Stimulated activated CD8-positive, alpha-beta memory T cell treated with anti-CD3 and anti-CD28 coated beads, Interleukin-2, amount 100 ng/mL, for 1 hour (primary cell): ENCODE results near the gene POTEF.
"Not testable (repeated sequence)": the region's sequence is repeated elsewhere in the genome, so short reads cannot be mapped to it uniquely, and the experiment has no call there.

Experiments used
- DNase-seq, 2 donors: peaks; one replicate each; pipeline ENCODE4 v3.0.0-alpha.2; 2020; ENCODE audit warnings: low read depth in 2 of 2

The POTEF gene

DNA sequence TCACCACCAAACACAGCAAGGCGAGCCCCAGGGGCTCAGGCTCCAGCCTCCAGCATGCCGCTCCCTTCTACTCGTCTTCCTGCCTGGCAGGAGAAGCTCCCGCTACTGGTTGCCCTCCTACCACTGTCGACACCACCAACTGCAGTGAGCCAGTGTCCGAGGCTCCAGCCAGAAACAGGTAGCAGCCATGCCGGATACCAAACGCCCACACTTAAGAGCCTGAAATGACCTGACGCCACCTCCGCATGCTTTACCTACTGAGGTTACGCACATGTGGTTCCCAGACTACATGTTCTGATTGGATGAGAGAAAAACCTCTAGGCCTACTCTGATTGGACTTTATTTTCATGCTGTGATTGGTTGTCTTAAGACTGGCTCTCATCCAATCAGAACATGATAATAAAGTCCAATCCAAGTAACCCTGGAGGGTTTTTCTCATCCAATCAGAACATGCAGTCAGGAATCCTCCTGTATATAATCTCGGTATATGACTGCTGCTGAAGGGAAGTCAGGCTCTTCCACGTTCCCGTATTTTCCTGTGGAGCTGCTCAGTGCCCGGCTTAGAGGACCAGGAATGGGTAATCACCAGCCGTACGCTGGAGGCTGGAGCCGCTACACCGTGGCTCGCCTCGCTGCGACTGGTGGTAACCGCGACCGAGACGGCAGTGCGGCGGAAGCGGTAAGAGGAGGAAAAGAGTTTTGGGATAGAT, at the start of gene POTEF:
Gene POTEF (minus strand): TSS at position 103 of the 710 bp plus-strand sequence. CDS start 8,707 bp downstream, outside the sequence.
- not testable (repeated sequence) for DNase-seq

DNA sequence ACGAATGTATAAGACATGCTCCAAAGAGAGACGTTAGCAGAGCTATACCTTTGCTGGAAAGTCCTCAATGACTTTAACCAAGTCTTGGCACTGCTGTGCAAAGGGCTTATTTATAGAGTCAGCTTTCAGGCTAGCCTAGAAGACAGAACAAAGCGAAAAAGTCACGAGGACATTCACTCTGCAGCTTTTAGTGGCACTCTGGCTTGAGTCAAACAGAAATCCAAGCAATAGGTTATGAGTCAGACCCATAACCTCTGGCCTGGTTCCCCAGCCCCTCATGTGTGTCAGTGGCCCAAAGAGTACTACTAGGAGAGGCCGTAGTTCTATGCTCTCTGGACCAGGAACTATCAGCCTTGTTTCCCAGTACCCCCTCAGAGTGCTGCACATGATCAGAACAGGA, 45.8 kb upstream of the POTEF start:
- DNase-seq = not testable (repeated sequence)

DNA sequence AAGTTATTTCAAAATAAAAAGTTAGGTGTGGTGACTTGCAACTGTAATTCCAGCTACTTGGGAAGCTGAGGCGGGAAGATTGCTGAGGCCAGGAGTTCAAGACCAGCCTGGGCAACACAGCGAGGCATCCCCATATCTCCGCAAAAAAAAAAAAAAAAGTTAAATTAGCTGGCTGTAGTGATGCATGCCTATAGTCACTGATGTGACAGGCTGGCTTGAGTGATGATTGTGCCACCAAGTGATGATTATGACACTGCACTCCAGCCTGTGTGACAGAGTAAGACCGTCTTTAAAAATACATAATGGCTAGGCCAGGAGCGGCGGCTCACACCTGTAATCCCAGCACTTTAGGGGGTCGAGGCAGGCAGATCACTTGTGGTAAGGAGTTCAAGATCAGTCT, 40.9 kb upstream of the POTEF start:
- DNase-seq = no peak

DNA sequence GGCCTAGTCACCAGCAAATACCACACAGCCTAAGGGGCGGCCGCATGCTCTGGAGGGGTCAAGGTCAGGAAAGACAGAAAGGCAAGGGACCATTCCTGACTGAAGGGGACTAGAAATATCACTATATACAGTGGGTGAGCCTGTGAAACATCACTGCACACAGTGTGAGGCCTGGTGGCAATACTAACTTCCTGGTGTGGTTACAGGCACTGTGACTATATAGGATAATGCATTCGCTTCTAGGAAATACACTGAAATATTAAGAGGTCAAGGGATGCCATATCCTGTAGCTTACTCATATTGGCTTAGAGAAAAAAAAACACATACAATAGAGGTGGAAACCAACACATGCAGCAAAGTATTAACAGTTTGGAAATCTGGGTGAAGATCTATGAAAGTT, 40.1 kb upstream of the POTEF start:
- DNase-seq = not testable (repeated sequence)

DNA sequence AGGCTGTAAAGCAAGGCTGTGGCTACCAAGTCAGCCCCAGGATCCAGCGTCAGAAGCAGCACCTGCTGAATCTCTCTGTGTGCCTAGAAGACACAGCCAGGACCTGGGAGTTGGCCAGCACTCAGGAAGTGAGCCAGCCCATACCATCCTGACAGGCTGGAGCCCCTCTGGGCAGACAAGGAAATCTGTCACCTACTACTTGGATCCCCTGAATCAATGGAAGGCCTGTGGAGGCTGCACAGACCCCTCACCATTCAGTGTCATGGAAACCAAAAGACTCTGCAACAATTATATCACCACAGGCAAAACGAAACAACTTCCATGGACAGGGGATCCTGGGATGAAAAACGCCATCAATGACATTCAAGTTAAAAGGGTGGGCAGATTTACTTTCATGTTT, 37.6 kb upstream of the POTEF start:
- not testable (repeated sequence) for DNase-seq

DNA sequence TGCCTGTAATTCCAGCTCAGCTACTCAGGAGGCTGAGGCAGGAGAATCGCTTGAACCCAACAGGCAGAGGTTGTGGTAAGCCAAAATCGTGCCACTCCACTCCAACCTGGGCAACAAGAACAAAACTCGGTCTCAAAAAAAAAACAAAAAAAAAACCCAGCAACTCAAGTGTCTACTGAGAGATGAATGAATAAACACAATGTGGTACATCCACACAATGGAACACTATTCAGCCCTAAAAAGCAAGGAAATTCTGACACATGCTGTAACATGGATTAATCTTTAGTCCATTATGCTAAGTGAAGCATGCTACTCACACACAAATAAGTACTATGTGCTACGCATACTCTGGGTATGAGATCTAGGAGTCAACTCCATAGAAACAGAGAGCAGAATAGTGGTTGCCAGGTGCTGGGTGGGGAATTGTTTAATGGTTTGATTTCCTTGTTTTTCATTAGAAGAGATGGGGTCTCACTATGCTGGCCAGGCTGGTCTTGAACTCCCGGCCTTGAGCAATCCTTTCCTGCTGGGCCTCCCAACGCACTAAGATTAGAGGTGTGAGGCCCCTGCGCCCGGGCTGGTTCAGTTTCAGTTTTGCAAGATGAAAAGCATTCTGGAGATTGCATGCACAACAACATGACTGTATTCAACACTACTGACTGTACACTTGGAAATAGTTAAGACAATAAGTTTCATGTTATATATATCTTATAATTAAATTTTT, 36.4 kb upstream of the POTEF start:
- DNase-seq = no peak

- no peak for DNase-seq
These were observed 33.9 kb upstream of the POTEF start for GRCh38 chr2:130162968-130163367.

GRCh38 chr2:130162486-130162885, 33.5 kb upstream of the POTEF start:
- not testable (repeated sequence) for DNase-seq

DNA sequence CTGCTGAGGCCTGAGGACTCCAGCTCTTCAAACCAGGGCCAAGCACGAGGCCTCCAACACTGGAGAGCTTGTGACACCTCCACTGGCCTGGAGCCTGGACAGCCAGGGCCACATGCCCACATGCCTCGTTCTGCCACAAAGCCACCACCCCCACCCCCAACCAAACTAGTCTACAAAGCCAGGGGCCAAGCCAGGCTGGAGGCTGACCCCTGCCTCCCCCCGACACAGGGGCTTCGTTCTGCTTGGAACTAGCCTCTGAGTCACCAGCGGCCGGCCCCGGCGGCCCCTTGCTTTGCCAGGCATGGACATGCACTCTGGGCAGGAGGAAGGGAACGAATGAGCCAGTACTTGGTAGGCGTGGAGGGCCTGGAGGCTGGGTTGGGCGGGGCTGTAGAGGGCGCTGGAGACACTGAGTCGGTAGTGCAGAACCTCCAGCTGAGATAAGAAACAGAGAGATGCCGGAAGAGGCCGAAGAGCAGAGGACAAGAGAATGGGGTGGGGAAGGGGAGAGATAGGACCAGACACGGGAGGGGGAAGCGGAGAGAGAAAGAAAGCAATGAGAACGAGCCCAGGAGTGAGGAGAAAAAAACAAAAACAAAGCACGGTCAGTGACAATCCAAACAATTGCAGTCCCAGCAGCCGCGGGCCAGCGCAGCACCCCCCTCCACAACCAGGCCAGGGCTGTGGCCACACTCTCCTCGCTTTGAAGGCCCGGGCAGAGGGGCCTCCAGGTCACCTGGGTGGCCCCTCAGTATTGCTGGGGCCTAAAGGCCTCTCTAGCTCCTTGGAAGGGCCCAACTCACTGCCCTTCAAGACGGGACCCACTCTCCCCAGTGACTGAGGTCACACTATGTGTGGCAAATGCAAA, 32.0 kb upstream of the POTEF start:
- not testable (repeated sequence) for DNase-seq

GRCh38 chr2:130160131-130160530, 31.1 kb upstream of the POTEF start:
- DNase-seq = no peak

- DNase-seq = not testable (repeated sequence)
These were observed 30.4 kb upstream of the POTEF start for GRCh38 chr2:130159376-130159775.

DNA sequence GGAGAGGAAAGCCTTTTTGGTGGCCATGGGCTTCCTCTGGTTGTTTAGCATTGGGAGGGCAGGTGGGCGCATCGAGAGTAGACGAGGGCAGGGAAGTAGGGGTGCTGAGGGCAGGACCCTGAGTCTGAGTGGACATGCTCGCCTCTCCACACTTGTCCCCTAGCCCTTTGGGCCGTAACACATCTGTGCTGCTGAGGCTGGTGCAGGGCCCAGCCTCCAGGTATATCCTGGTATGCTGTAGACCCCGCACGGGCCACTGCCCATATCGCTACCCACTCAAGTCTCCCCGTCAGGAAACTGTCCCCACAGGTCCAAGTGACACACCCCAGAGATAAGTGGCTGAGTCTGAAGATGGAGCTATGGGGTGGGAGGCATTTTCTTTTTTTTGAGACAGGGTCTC, 29.6 kb upstream of the POTEF start:
- no peak for DNase-seq

DNA sequence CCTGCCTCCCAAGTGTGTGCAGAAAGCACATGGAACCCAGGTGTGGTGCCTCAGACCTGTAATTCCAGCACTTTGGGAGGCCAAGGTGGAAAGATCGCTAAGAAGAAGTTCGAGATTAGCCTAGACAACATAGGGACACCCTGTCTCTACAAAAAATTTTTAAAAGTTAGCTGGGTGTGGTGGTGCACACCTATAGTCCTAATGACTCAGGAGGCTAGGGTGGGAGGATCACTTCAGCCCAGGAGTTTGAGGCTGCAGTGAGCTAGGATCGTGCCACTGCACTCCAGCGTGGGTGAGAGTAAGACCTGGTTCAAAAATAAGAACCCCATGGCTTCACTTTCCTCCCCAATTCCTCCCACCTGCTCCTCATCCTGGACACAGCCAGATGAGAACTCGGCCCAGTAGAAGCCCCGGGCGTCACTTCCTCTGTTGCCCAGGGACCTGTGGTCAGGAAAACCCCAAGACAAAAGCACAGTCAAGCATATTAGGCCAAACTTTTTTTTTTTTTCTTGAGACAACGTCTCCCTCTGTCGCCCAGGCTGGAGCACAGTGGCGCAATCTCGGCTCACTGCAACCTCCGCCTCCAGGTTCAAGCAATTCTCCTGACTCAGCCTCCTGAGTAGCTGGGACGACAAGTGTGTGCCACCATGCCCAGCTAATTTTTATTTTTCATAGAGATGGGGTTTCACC, 28.9 kb upstream of the POTEF start:
- DNase-seq = not testable (repeated sequence)

- DNase-seq = not testable (repeated sequence)
These were observed 28.3 kb upstream of the POTEF start for GRCh38 chr2:130157354-130157753.

GRCh38 chr2:130156624-130157004, 27.6 kb upstream of the POTEF start:
- no peak for DNase-seq

DNA sequence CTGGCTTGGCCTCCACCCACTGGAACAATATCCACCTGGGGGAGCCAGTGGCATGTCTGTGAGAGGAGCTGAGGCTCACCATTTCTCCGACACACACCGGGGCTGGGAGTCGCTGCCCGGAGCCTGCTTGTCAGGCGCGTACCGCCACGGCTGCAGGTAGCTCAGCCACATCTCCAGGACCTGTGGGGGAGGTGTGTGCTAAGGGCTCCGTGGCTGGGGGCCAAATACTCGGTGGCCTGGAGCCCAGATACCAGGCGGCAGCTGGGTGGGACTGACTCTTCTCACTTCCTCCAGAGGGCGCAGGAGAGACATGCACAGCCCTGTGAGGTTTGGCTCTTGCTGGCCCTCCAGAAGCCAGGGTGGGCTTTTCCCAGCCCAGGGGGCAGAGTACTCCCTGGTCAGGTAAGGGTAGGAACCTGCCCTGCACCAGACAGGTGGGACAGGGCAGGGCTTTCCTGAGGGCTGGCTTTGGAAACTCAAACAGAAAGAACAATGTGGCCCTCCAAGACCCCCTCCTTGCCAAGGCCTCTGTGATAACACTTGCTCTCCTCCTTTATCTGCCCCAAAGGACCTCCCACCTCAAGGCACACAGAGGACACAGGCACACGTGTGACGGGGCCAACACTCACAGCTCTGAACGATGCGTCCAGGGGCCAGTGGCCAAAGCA, 27.1 kb upstream of the POTEF start:
- DNase-seq = not testable (repeated sequence)

- no peak for DNase-seq
These were observed 26.0 kb upstream of the POTEF start for GRCh38 chr2:130154773-130155765.

DNA sequence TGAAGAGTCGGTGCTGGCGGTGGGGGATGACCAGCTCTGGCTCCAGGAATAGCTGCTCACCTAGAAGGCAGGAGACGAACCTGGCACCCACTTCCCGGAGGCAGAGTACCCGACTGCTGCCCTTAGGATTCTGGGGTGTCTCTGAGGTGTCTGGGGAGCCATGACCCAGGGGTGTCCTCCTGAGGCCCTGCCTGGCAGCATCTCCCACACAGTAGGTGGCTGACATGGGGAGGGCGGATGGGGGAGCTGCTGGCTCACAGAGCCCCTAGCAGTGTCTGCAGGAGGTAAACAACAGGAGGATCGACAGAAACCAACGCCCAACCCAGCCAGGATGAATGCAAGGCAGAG, 25.4 kb upstream of the POTEF start:
- not testable (repeated sequence) for DNase-seq

DNA sequence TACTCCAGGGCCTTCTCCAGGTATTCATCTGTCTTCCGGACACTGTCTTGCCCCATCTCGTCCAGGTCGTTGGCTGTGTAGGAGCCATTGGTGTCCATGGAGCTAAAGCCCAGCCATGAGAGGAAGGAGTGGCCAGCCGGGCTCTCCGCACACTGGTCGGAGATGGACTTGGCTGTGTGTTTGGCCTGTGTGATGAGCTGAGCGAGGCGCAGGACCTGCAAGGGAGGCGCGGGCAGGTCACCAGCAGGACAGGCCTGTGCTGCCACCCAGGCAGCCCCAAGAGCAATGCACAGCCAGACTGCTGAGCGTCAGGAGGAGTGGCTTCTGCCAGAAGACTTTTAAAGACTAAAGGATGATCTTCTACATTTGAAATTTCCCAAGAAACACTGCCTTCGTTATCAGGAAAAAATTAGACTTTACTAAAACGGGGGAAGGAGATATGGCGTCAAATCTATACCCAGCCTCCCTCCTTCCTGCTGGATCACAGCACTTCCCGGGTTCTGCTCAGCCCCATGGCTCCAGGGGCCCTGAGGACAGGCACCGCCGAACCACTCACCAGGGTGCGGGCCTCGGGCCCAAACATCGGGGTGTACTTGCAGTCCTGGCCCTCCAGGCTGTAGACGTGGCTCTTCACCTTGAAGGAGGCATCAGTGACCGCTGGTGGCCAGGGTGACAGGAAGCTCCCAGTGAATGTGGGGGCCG, 24.9 kb upstream of the POTEF start:
- DNase-seq = not testable (repeated sequence)
